NT2/D1 (cell line): ENCODE measurements around the gene NKPD1.

Source experiments
- SUZ12 ChIP-seq: IDR thresholded peaks from 2 replicates; pipeline ENCODE4 v1.6.1; 2011; ENCODE audit not compliant: insufficient read length, insufficient read depth; ENCODE audit errors: extremely low read depth
- YY1 ChIP-seq: IDR thresholded peaks from 2 replicates; pipeline ENCODE4 v1.6.1; 2011; ENCODE audit not compliant: insufficient read length, insufficient read depth

DNA sequence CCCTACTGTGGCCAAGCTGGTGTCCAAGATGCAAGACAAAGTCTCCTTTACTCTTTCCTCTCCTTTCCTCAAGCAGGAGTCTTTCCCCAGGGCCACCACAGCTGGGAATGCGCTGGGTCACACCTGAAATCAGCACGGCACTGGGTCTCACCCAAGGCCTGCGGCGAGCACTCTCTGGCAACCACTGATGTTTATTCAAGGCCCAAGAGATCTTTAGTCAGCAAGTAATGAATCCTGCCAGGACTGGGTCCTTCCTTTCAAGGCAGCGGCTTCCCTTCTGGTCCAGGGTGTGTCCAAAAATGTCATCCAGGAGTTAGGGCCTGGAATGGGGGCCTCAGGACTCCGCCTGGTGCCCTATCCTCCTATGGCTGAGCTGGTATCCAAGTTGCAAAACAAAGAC lies 41.9 kb upstream of the NKPD1 start:
- TF ChIP-seq YY1, result no peak
- TF ChIP-seq SUZ12, result no peak
